GM12872 (cell line): Measurements from ENCODE around the gene TMEM140.

ENCODE experiments used
- CTCF ChIP-seq: IDR thresholded peaks from 3 replicates; pipeline ENCODE4 v1.5.1; 2011; ENCODE audit warnings: low read depth, mild to moderate bottlenecking, low read length, moderate library complexity; ENCODE audit not compliant: insufficient read depth

Gene TMEM140

GRCh38 chr7:135199439-135199838, 51.6 kb downstream of the TMEM140 start:
- TF ChIP-seq CTCF: no peak

GRCh38 chr7:135200821-135201331, 53.0 kb downstream of the TMEM140 start:
- no peak for TF ChIP-seq CTCF

- TF ChIP-seq CTCF: no peak
Measured at GRCh38 chr7:135201350-135201749, 53.5 kb downstream of the TMEM140 start.

GRCh38 chr7:135204341-135204749, 56.5 kb downstream of the TMEM140 start:
- TF ChIP-seq CTCF: no peak

- TF ChIP-seq CTCF: no peak
Measured at GRCh38 chr7:135204876-135205275, 57.0 kb downstream of the TMEM140 start.

GRCh38 chr7:135205850-135206249, 58.0 kb downstream of the TMEM140 start:
- TF ChIP-seq CTCF: no peak

- TF ChIP-seq CTCF: no peak
Measured at GRCh38 chr7:135206941-135207391, 59.1 kb downstream of the TMEM140 start.

GRCh38 chr7:135207406-135208101, 59.7 kb downstream of the TMEM140 start:
- no peak for TF ChIP-seq CTCF
